22Rv1 (cell line): ENCODE data around the gene ARL11.

Experiments used
- H3K27ac ChIP-seq: fragments of 450-650 bp; 2 replicates; pipeline ENCODE4 v1.5.1; 2017
- ZFX ChIP-seq: fragments of 450-650 bp; IDR thresholded peaks from 2 replicates; pipeline ENCODE4 v1.6.1; 2017; ENCODE audit warnings: antibody characterized with exemption, borderline replicate concordance
- TF ChIP-seq, protein P1 (sequence below): fragments of 450-650 bp; IDR thresholded peaks from 2 replicates; pipeline ENCODE4 v1.5.1; 2017; ENCODE audit warnings: mild to moderate bottlenecking

ARL11 gene

DNA sequence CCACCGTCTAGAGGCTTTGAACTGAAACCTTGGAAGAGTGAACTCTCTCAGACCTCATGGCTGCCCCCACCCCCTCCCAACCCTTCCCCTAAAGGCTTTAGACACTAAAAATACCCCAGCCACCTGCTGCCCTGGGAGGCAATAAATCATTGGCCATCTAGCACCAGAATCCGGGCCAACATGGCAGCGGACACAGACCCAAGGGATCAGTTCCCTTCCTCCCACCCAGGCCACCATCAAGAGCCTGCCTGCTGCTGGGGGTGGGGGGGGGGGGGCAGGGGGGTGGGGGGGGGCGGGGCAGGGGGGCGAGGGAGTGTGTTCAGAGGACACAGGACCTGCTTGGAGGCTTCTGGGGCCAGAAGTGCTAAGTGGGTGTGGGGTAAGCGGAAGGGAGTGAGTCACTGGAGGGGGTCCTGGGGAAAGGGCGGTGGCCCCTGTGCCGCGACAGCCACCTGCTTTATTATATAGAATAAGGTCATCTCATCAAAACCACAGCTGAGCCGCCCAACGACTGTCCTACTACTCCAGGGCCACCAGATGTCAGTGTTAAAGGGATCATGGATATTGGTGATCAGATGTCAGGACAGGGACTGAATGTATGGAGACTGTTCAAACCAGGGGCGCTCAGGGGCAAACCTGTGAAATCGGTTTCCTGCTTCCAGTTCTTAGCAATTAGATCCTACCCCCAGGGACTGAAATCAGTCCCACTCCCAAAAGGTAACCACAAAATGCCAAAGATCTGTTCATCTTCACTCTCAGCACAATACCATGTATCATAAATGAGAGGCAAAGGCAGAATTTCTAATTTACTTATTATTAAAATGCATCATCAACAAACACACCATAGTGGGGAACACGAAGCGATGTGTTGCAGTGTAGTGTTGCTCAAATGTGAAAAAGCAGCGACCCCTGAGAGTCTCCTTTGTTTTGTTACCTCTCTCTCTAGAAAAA lies 24.3 kb downstream of the ARL11 start:
- TF ChIP-seq ZFX: no peak
- TF ChIP-seq, protein P1, sequence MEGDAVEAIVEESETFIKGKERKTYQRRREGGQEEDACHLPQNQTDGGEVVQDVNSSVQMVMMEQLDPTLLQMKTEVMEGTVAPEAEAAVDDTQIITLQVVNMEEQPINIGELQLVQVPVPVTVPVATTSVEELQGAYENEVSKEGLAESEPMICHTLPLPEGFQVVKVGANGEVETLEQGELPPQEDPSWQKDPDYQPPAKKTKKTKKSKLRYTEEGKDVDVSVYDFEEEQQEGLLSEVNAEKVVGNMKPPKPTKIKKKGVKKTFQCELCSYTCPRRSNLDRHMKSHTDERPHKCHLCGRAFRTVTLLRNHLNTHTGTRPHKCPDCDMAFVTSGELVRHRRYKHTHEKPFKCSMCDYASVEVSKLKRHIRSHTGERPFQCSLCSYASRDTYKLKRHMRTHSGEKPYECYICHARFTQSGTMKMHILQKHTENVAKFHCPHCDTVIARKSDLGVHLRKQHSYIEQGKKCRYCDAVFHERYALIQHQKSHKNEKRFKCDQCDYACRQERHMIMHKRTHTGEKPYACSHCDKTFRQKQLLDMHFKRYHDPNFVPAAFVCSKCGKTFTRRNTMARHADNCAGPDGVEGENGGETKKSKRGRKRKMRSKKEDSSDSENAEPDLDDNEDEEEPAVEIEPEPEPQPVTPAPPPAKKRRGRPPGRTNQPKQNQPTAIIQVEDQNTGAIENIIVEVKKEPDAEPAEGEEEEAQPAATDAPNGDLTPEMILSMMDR: peak; percentile 69
- H3K27ac ChIP-seq: no peak overlapping the region

DNA sequence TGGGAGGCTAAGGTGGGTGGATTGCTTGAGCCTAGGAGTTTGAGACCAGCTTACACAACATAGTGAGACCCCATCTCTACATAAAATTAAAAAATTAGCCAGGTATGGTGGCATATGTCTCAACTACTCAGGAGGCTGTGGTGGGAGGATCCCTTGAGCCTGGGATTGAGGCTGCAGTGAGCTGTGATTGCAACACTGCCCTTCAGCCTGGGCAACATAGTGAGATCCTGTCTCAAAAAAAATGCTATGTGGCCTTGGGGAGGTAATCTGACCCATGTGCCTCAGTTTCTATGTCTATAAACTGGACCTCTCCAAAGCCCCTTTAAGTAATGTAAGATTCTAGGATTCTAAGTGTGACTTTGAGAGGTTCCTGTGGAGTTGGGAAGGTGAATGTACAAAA lies 25.2 kb downstream of the ARL11 start:
- no peak overlapping the region for H3K27ac ChIP-seq
- TF ChIP-seq, protein P1: no peak
- TF ChIP-seq ZFX: no peak

GRCh38 chr13:49654011-49654410 lies 25.7 kb downstream of the ARL11 start:
- H3K27ac ChIP-seq: no peak overlapping the region
- TF ChIP-seq, protein P1: no peak
- no peak for TF ChIP-seq ZFX

DNA sequence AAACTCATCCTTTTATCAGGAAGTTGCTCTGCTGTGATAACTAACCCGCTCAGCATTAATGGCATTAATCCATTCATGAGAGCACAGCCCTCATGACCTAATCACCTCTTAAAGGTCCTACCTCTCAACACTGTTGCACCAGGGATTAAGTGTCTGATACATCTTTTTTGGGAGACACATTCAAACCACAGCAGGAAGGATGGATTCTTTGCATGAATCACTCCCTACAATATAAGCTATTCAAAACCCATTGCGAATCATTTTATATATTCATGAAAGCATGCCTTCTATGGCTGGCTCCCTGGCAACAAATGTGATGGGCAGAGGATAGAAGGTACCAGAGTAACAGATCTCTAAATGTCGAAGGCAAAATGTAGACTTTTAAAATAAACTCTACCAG lies 27.6 kb downstream of the ARL11 start:
- TF ChIP-seq, protein P1: no peak
- no peak for TF ChIP-seq ZFX

GRCh38 chr13:49657241-49657641 lies 28.9 kb downstream of the ARL11 start:
- H3K27ac ChIP-seq: no peak overlapping the region
- TF ChIP-seq ZFX: no peak
- TF ChIP-seq, protein P1: no peak

More for the DNA sequence above, 27.6 kb downstream of the ARL11 start:
- H3K27ac ChIP-seq: no peak overlapping the region

- TF ChIP-seq, protein P1: no peak
- no peak for TF ChIP-seq ZFX
Observed at GRCh38 chr13:49664606-49665005, 36.3 kb downstream of the ARL11 start.

GRCh38 chr13:49667773-49668172 lies 39.5 kb downstream of the ARL11 start:
- no peak overlapping the region for H3K27ac ChIP-seq
- no peak for TF ChIP-seq ZFX
- TF ChIP-seq, protein P1: no peak

More at GRCh38 chr13:49664606-49665005, 36.3 kb downstream of the ARL11 start:
- H3K27ac ChIP-seq: no peak overlapping the region
